Stimulated activated memory B cell treated with anti-CD40 and anti-IgM and Interleukin-4, amounts not matched to agents 10 μg/mL and 1 μg/mL and 100 μg/mL, for 72 hours (primary cell): Measurements from ENCODE around the gene DPP6.

Experiments
- ATAC-seq: fragments of 150-1000 bp; cut with Tn5 transposase; 2 replicates; pipeline ENCODE4 v1.10.0; 2021
- H3K27ac Mint-ChIP-seq: one replicate; pipeline ENCODE4 v1.8.0; 2022; ENCODE audit warnings: mild to moderate bottlenecking, mixed read lengths
- H3K27me3 Mint-ChIP-seq: one replicate; pipeline ENCODE4 v1.8.0; 2022; ENCODE audit warnings: mixed read lengths
- H3K36me3 Mint-ChIP-seq: one replicate; pipeline ENCODE4 v1.8.0; 2022; ENCODE audit warnings: mixed read lengths
- H3K4me1 Mint-ChIP-seq: one replicate; pipeline ENCODE4 v1.8.0; 2022; ENCODE audit warnings: mixed read lengths
- H3K4me3 Mint-ChIP-seq: one replicate; pipeline ENCODE4 v1.8.0; 2022; ENCODE audit warnings: mild to moderate bottlenecking, moderate library complexity, mixed read lengths
- H3K9me3 Mint-ChIP-seq: one replicate; pipeline ENCODE4 v1.8.0; 2022; ENCODE audit warnings: mixed read lengths

Gene DPP6

GRCh38 chr7:154709840-154710520, 657.8 kb downstream of the DPP6 start:
- no peaks in the 10 kb centered on the region for H3K27me3 Mint-ChIP-seq
- ATAC-seq: no peak
- no peaks in the 10 kb centered on the region for H3K4me1 Mint-ChIP-seq
- H3K36me3 Mint-ChIP-seq: no peaks in the 10 kb centered on the region
- no peak overlapping the region for H3K4me3 Mint-ChIP-seq
- no peak overlapping the region for H3K27ac Mint-ChIP-seq
- H3K9me3 Mint-ChIP-seq: peaks cover 10% of the 10 kb centered on the region

- Mint-ChIP-seq H3K27me3 (no peaks in the 10 kb centered on the region), H3K4me1 (no peaks in the 10 kb centered on the region), H3K9me3 (peaks cover 10% of the 10 kb centered on the region), H3K27ac (no peak overlapping the region), H3K4me3 (no peak overlapping the region), H3K36me3 (no peaks in the 10 kb centered on the region)
- no peak for ATAC-seq
Measured at GRCh38 chr7:154720016-154720415, 667.8 kb downstream of the DPP6 start.

DNA sequence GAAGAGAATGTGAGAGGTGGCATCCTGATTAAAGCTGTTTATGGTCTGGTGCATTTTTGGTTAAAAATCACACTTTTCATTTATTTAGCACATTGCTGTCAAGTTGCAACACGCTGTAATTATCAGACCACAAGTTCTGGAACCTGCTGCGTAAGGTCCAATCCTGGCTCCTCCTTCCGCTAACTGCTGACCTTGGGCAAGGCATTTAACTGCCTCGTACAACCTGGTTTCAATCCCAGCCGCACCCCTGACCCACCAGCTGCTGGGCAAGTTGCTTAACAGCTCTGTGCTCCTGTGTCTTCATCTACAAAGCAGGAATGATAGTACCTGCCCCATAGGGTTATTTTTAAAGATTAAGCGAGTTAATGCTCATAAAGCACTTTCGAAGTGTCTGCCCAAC, 668.9 kb downstream of the DPP6 start:
- Mint-ChIP-seq H3K4me3 (no peak overlapping the region), H3K9me3 (peaks cover 19% of the 10 kb centered on the region), H3K36me3 (no peaks in the 10 kb centered on the region), H3K27me3 (no peaks in the 10 kb centered on the region), H3K27ac (no peak overlapping the region), H3K4me1 (no peaks in the 10 kb centered on the region)
- no peak for ATAC-seq

GRCh38 chr7:154726368-154726767, 674.2 kb downstream of the DPP6 start:
- Mint-ChIP-seq H3K27ac (no peak overlapping the region), H3K36me3 (peaks cover 6% of the 10 kb centered on the region), H3K27me3 (no peaks in the 10 kb centered on the region), H3K9me3 (peaks cover 22% of the 10 kb centered on the region), H3K4me1 (no peaks in the 10 kb centered on the region), H3K4me3 (no peak overlapping the region)
- ATAC-seq: no peak

DNA sequence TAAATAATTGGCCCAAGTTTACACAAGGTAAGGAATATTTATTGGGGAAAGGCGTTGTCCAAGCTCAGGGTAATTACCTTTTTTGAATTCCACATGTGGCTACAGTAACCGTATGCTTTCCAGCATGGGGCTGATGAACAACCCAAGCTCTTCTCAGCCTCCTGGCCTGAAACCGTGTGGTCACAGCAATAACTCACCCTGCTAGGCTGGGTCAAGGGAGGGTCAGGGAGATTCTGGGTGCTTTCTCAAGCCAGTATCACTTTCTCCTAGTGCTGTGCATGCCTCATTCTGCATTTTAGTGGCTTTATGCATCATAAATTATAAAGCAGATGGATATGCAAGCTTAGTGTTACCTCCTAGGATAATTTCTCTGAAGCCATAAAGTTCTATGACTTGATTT, 676.9 kb downstream of the DPP6 start:
- ATAC-seq: no peak
- Mint-ChIP-seq H3K27me3 (no peaks in the 10 kb centered on the region), H3K9me3 (peaks cover 22% of the 10 kb centered on the region), H3K4me1 (no peaks in the 10 kb centered on the region), H3K27ac (no peak overlapping the region), H3K4me3 (no peak overlapping the region), H3K36me3 (peaks cover 6% of the 10 kb centered on the region)

GRCh38 chr7:154735766-154736165, 683.6 kb downstream of the DPP6 start:
- ATAC-seq: no peak
- H3K4me1 Mint-ChIP-seq: no peaks in the 10 kb centered on the region
- H3K9me3 Mint-ChIP-seq: no peaks in the 10 kb centered on the region
- no peaks in the 10 kb centered on the region for H3K36me3 Mint-ChIP-seq
- H3K4me3 Mint-ChIP-seq: no peak overlapping the region
- no peak overlapping the region for H3K27ac Mint-ChIP-seq
- no peaks in the 10 kb centered on the region for H3K27me3 Mint-ChIP-seq

- H3K27ac Mint-ChIP-seq: no peak overlapping the region
- ATAC-seq: no peak
- no peaks in the 10 kb centered on the region for H3K27me3 Mint-ChIP-seq
- no peak overlapping the region for H3K4me3 Mint-ChIP-seq
- no peaks in the 10 kb centered on the region for H3K9me3 Mint-ChIP-seq
- no peaks in the 10 kb centered on the region for H3K36me3 Mint-ChIP-seq
- no peaks in the 10 kb centered on the region for H3K4me1 Mint-ChIP-seq
Measured at GRCh38 chr7:154736389-154736788, 684.2 kb downstream of the DPP6 start.

DNA sequence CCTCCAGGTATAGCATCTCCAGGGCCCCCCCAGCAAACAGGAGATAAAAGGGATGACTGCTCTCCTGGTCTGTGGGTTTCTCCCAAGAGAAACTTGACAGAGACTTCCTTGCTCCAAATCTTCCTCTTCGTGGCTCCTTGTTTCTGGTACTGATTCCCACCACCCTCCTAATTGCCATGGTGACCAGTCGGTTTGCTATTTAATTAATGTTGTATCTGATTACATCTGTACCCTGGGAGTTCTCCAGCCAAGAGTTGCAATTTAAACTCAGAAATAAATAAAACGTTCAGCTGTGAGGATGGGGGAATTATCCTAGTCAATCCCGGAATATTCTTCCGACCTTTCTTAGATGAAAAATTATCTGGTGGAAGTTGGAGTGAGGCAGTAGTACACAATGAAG, 686.0 kb downstream of the DPP6 start:
- Mint-ChIP-seq H3K27ac (no peak overlapping the region), H3K9me3 (no peaks in the 10 kb centered on the region), H3K27me3 (no peaks in the 10 kb centered on the region), H3K4me1 (no peaks in the 10 kb centered on the region), H3K4me3 (no peak overlapping the region), H3K36me3 (no peaks in the 10 kb centered on the region)
- no peak for ATAC-seq

DNA sequence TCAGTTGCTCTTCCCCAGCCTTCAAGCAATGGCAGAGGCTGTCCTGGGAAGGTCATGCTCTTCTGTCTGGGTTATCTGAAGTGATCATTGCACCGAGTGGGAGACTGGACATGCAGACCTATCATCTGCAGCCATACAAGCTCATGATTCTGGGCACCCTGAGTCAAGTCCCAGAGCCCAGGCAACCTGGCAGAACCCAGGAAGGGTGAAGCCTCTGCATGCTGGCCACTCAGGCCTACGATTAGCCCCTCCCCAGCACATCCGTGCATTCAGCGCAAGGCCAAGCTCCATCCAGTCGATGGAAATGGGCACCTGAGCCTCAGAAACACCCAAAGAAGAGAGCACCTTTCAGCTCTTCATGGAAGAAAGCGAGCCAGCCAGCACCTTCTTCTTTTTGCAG, 688.9 kb downstream of the DPP6 start:
- Mint-ChIP-seq H3K9me3 (peaks cover 2% of the 10 kb centered on the region), H3K4me1 (no peaks in the 10 kb centered on the region), H3K27ac (no peak overlapping the region), H3K36me3 (no peaks in the 10 kb centered on the region), H3K27me3 (peaks cover 10% of the 10 kb centered on the region), H3K4me3 (no peak overlapping the region)
- no peak for ATAC-seq

DNA sequence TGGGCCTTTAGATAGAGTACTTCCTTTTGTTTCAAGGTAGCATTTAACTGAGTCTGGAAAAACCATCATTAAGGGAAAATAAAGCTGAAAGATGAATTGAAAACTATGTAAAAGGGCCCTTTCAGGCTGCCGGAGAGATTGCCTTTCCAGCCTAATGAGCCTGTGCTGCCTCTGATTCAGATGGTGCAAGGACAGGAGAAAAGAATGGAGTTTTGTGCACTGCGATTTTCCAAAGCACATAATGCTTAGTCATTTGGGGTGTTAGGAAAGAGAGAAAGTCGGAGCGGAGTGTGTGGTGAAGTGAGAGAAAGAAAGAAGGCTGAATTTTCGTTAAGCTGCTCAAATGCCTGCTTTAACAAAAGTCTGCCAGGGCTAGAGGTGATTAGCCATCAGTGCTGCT, 691.0 kb downstream of the DPP6 start:
- H3K4me3 Mint-ChIP-seq: no peak overlapping the region
- no peak overlapping the region for H3K27ac Mint-ChIP-seq
- ATAC-seq: no peak
- peaks cover 2% of the 10 kb centered on the region for H3K9me3 Mint-ChIP-seq
- H3K36me3 Mint-ChIP-seq: no peaks in the 10 kb centered on the region
- H3K4me1 Mint-ChIP-seq: no peaks in the 10 kb centered on the region
- peaks cover 10% of the 10 kb centered on the region for H3K27me3 Mint-ChIP-seq

DNA sequence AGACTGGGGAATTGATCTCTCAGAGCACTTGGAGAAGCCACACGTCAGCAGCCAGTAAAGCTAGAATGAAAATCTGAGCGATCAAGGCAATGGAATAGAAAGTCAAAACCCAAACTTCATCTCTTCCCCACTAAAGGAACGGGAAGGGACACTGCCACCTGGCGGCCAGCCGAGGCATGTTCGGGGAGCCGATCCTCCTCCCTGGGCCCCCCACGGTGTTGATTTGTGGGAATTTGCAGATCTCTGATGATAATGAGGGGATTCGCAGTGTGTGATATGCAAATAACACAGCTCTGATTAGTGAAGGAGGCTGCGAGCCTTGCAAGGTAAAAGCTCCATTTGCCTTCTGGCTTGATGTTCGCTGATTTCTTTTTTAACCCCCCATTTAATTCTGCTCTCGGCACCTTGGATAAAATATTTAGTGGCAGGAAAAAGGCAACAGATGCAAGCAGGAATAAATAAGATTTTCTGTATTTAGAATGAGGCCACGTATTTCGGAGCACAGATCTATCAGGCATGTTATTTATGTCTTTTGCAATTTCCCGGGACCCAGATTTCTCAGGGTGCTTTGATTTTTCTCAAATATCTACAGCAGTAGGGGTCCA, 692.2 kb downstream of the DPP6 start:
- H3K27me3 Mint-ChIP-seq: peaks cover 10% of the 10 kb centered on the region

DNA sequence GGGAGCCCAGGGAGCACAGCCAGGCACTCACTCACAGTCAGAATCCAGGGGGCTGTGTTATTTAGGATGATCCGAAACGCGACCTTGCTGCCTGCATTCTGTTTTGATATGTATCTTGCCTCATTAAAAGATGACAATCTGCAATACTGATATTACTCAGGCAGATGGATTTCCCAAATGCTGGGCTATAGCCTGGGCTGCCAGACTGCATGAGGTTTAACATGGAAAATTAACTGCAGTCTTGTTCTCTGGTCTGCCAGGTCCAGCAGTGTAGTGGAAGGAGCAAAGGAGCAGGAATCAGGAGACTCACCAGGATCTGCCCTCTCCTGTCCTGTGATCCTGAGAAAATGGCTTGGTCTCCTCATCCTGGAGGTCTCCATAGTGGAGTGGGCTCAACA, 692.7 kb downstream of the DPP6 start:
- Mint-ChIP-seq H3K27me3 (peaks cover 10% of the 10 kb centered on the region), H3K9me3 (peaks cover 2% of the 10 kb centered on the region), H3K27ac (no peak overlapping the region), H3K4me1 (no peaks in the 10 kb centered on the region), H3K36me3 (no peaks in the 10 kb centered on the region), H3K4me3 (no peak overlapping the region)
- no peak for ATAC-seq

More for the DNA sequence above, 692.2 kb downstream of the DPP6 start:
- Mint-ChIP-seq H3K4me1 (no peaks in the 10 kb centered on the region), H3K9me3 (peaks cover 2% of the 10 kb centered on the region), H3K27ac (no peak overlapping the region), H3K36me3 (no peaks in the 10 kb centered on the region), H3K4me3 (no peak overlapping the region)
- no peak for ATAC-seq

GRCh38 chr7:154746571-154747360, 694.6 kb downstream of the DPP6 start:
- no peaks in the 10 kb centered on the region for H3K36me3 Mint-ChIP-seq
- ATAC-seq: no peak
- no peak overlapping the region for H3K27ac Mint-ChIP-seq
- peaks cover 10% of the 10 kb centered on the region for H3K27me3 Mint-ChIP-seq
- no peak overlapping the region for H3K4me3 Mint-ChIP-seq
- peaks cover 5% of the 10 kb centered on the region for H3K9me3 Mint-ChIP-seq
- H3K4me1 Mint-ChIP-seq: no peaks in the 10 kb centered on the region

DNA sequence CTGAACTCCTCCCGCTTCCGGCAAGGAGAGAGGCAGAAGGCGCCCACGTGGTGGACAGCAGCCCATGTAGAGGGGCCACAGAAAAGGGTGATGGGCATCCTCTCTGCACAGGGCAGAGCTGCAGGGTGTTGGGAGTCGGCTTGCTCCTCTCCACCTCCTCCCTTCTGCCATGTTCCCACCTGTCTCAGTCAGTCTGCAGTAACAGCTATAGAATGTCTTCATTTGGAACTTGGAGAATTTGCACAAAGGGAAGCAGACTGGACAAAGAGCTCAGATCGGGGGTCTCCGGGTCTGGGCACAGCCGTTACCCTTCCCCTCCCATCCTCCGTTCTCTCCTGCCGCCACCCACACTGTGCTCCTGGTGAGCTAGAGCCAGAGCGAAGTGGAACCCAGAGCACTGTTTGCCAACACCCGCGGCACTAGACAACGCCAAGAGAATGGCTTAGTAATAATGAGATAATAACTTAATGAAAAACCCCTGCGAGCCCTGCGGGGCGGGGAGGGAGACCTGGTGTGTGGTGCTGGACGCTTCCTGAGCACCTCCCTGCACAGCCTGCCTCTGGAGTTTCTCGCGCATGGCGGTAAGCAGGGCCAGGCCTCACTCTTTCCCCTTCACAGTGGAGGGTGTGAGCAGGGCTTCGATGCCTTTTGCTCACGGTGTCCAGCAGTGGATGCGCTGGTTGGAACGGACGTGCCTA, 696.0 kb downstream of the DPP6 start:
- peaks cover 10% of the 10 kb centered on the region for H3K27me3 Mint-ChIP-seq
- no peak for ATAC-seq
- no peak overlapping the region for H3K4me3 Mint-ChIP-seq
- peaks cover 5% of the 10 kb centered on the region for H3K9me3 Mint-ChIP-seq
- no peaks in the 10 kb centered on the region for H3K36me3 Mint-ChIP-seq
- H3K27ac Mint-ChIP-seq: no peak overlapping the region
- no peaks in the 10 kb centered on the region for H3K4me1 Mint-ChIP-seq

DNA sequence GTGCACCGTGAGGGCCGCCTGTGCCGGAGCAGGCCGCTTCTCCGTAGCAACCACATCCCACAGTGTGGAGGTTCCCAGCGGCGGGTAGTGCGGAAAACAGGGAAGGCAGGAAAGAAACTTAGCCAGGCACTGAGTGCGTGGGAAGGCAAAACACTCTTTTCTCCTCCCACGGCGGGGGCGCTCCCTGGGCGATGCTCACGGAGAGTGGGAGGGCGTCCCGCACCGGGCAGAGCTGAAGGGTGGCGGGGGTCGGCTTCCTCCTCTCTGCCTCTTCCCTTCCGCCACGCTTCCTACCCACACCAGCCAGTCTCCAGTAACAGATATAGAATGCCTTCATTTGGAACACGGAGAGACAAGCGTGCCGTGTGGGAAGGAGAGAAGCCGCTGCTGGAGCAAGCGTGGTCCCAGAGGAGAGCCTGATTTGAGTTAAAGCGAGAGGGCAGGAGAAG, 698.2 kb downstream of the DPP6 start:
- no peak overlapping the region for H3K4me3 Mint-ChIP-seq
- peaks cover 8% of the 10 kb centered on the region for H3K9me3 Mint-ChIP-seq
- H3K36me3 Mint-ChIP-seq: no peaks in the 10 kb centered on the region
- no peak overlapping the region for H3K27ac Mint-ChIP-seq
- H3K27me3 Mint-ChIP-seq: no peaks in the 10 kb centered on the region
- H3K4me1 Mint-ChIP-seq: no peaks in the 10 kb centered on the region
- ATAC-seq: peak; percentile 13
